Inferior parietal cortex (tissue), 1 donor: Measurements from ENCODE around the gene MAN1B1.

Source experiments
- DNase-seq: peaks from one replicate; pipeline ENCODE4 v3.0.0-alpha.2; 2016; ENCODE audit errors: extremely low spot score

Gene MAN1B1

GRCh38 chr9:137145731-137146526 is 59.1 kb downstream of the MAN1B1 start:
- no peak for DNase-seq

DNA sequence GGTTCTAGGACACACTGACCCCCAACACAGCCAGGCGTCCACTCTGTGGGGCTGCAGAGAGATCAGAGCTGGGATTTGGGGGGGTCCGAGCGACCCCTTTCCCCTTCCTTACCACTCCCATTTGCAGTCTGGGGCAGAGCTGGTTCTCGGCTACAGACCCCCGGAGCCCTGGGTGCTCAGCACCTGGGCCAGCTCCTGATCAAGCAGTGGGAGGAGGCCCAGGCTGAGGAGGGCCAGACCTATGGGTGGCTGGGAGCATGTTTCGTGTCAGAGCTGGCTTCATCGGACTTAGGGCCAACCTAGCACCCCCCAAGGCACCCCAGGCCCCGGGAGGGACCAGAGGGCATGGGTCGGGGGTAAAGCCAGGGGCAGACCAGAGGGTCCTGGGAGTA is 59.7 kb downstream of the MAN1B1 start:
- DNase-seq, result no peak

DNA sequence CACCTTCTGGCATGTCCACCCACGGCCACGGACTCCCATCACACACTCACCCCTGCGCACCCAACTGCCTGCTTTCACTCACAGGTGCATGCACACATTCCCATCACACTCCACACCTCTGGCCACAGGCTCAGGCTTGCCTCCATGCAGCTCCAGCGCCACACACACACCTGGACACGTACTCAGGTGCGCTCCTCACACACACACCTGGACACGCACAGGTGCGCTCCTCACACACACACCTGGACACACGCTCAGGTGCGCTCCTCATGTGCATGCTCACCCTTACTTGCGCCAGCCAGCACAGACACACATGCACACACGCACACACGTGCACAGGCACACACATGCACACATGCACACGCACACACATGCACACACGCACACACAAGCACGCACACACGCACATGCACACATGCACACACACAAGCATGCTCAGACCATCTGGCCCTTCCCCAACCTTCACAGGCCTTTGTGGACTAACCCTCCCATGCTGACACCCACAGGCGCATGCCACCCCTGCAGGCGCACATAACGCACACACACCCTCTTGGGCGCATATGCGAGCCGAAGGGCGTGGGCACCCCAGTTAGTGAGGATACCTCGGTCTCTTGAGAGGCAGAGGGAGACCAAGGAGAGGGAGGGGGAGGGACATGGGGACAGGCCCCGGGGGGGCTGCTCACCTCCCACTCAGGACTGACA is 60.5 kb downstream of the MAN1B1 start:
- no peak for DNase-seq

DNA sequence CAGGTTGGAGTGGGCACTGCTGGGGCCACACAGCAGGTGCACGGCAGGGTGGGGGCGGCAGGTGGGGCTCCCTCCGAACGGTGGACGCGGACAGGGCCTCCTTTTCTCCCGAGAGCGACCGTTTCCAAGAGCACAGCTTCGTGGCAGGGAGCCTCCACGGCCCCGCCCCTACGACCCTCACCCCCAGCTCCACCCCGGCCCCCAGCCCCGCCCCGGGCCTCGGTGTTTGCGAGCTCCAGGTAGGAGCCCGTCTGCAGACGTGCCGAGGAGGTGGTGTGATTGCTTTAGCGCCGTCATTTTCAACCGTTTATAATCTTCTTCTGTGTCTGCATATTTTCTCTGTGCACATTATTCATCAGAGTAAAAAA is 61.0 kb downstream of the MAN1B1 start:
- no peak for DNase-seq

GRCh38 chr9:137148242-137148641 is 61.5 kb downstream of the MAN1B1 start:
- no peak for DNase-seq

DNA sequence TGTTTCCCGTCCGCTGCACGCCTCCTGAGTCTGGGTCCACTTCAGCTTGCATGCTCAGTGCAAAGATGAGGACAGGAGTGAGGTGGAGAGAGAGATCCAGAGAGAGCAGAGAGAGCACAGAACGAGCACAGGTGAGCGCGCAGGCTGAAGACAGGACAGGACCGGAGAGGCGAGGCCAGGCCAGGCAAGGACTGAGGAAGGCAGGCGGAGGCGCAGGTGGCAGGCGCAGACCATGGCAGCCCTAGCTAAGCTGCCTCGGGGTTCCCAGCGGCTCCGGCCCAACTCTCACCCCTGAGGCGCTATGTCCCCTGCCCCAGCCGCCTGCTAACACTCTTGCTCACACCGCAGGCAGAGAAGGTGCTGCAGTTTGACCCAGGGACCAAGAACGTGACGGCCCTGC is 61.9 kb downstream of the MAN1B1 start:
- DNase-seq, result no peak

DNA sequence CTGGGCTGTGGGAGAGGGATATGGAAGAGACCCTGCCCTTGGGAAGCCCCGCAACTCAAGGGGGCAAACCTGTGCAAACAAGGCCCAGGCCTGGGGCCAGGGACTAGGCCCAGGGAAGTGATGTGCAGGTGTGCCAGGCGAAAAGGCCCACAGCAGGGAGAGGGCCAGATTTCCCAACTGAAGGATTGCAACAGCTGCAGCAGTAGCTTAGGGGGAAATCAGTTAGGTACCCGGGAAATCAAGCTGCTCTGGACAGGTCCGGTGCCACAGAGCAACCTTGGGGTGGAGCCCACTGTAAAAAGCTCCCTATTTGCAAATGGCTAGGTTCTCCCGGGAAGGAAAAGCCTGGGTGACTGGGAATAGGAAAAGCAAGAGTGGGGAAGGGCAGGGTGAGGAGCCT is 62.6 kb downstream of the MAN1B1 start:
- DNase-seq, result no peak

GRCh38 chr9:137149942-137150616 is 63.3 kb downstream of the MAN1B1 start:
- no peak for DNase-seq

GRCh38 chr9:137150617-137151457 is 64.1 kb downstream of the MAN1B1 start:
- DNase-seq, result no peak

DNA sequence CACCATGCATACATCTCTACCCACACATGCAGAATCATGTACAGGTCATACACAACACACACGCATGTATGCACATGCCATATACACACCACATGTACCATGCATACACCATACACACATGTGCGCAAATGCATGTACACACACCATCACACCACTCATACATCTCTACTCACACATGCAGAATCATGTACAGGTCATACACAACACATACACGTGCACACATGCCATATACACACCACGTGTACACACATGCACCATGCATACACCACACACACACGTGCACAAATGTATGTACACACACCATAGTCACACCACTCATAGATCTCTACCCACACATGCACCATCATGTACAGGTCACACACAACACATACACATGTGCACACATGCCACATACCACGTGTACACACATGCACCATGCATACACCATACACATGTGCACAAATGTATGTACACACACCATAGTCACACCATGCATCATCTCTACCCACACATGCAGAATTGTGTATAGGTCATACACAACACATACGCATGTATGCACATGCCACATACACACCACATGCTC is 66.1 kb downstream of the MAN1B1 start:
- DNase-seq, result no peak

- no peak for DNase-seq
Observed at GRCh38 chr9:137156567-137157375, 70.0 kb downstream of the MAN1B1 start.

DNA sequence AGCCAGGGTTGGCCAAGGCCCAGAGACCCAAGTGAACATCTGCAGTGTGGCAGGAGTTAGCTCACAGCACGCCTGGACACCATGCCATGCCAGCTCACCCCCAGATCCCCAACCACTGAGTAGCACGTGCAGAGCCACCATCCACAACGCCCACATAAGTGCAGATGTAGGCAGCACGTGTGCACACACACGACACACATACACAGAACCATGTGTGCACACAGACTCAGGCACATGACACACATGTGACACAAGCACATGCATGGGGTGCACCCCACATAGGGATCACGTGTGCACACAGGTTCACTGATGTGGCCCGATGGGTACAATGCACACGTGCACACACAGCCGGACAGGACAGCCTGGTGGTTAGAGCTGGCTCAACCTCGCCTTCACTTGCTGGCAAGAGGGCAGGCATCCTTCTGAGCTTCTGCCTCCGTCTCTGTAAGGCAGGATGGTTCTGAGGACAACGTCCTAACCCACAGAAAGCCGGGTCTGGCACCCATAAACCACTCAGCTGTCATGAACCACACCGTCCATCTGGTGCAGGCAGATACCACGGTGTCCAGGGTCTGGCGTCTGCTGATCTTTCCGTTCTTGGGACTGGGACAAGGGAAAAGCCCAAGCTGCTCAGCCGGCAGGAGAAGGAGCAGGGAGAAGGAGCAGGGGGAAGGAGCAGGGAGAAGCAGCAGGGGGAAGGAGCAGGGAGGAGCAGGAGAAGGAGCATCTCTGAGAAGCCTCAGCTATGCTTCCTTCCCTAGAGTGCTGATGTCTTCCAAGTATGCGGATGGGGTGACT is 71.0 kb downstream of the MAN1B1 start:
- DNase-seq, result no peak

GRCh38 chr9:137158625-137159024 is 71.8 kb downstream of the MAN1B1 start:
- DNase-seq, result no peak
